Liver (tissue), 9 donors: ENCODE results near the gene MALAT1. TPM values are rescaled to one million over a fixed set of nuclear protein-coding genes. Genes with fewer than 3 reads are reported as not detected.
A peak's percentile ranks its signal among the peaks of the same experiment; 100 is the strongest.

Source experiments
- DNase-seq: peaks from one replicate; pipeline ENCODE4 v3.0.0-alpha.2; 2017; ENCODE audit warnings: low spot score
- H3K27ac ChIP-seq, 2 donors: one replicate each; pipeline ENCODE4 v1.7.0; 2013; ENCODE audit warnings: inconsistent platforms in 2 of 2, low read length in 2 of 2, control low read depth in 1 of 2, low read depth in 1 of 2, mild to moderate bottlenecking in 1 of 2
- H3K27me3 ChIP-seq, 4 donors: one replicate each; pipeline versions ENCODE4 v1.6.1 to v1.7.0; 2013; ENCODE audit warnings: low read length in 3 of 4, inconsistent platforms in 1 of 4, mild to moderate bottlenecking in 1 of 4, moderate library complexity in 1 of 4; ENCODE audit not compliant: control insufficient read depth in 4 of 4, insufficient read depth in 4 of 4
- H3K36me3 ChIP-seq, 4 donors: one replicate each; pipeline versions ENCODE4 v1.6.1 to v1.7.0; 2013; ENCODE audit warnings: low read length in 3 of 4, mild to moderate bottlenecking in 3 of 4, low read depth in 1 of 4, moderate library complexity in 1 of 4; ENCODE audit not compliant: control insufficient read depth in 4 of 4, insufficient read depth in 3 of 4
- H3K4me1 ChIP-seq, 4 donors: one replicate each; pipeline versions ENCODE4 v1.6.1 to v1.7.0; 2013; ENCODE audit warnings: low read length in 3 of 4, mild to moderate bottlenecking in 3 of 4, moderate library complexity in 1 of 4; ENCODE audit not compliant: control insufficient read depth in 4 of 4, insufficient read depth in 4 of 4
- H3K4me3 ChIP-seq, 3 donors: one replicate each; pipeline versions ENCODE4 v1.6.1 to v1.7.0; 2013; ENCODE audit warnings: low read length in 3 of 3, control low read depth in 1 of 3, low read depth in 1 of 3, mild to moderate bottlenecking in 1 of 3
- H3K9ac ChIP-seq, 2 donors: one replicate each; pipeline ENCODE4 v1.7.0; 2013; ENCODE audit warnings: low read length in 2 of 2, mild to moderate bottlenecking in 2 of 2, moderate library complexity in 2 of 2, control low read depth in 1 of 2, low read depth in 1 of 2
- H3K9me3 ChIP-seq, 4 donors: one replicate each; pipeline versions ENCODE4 v1.6.1 to v1.7.0; 2013; ENCODE audit warnings: low read length in 3 of 4; ENCODE audit not compliant: control insufficient read depth in 4 of 4
- ATF3 ChIP-seq: IDR thresholded peaks from 2 replicates; pipeline ENCODE4 v1.6.1; 2016; ENCODE audit warnings: antibody characterized with exemption
- CTCF ChIP-seq: fragments of 150-350 bp; IDR thresholded peaks from 2 replicates; pipeline ENCODE4 v1.5.1; 2017; ENCODE audit warnings: improper control_type of control experiment, low read depth, low read length; ENCODE audit not compliant: missing input control
- EGR1 ChIP-seq, 2 donors: IDR thresholded peaks; 2 replicates each; pipeline ENCODE4 v1.6.1; 2016 to 2018; ENCODE audit warnings: antibody characterized with exemption in 2 of 2, low read depth in 2 of 2
- FOXA1 ChIP-seq: IDR thresholded peaks from 2 replicates; pipeline ENCODE4 v1.6.1; 2016; ENCODE audit warnings: antibody characterized with exemption
- FOXA2 ChIP-seq: IDR thresholded peaks from 2 replicates; pipeline ENCODE4 v1.6.1; 2016; ENCODE audit warnings: antibody characterized with exemption
- GABPA ChIP-seq, 2 donors: IDR thresholded peaks in 1 of 2; conservative IDR thresholded peaks in 1 of 2; 2 replicates each; pipeline ENCODE4 v1.6.1; 2016; ENCODE audit warnings: antibody characterized with exemption in 2 of 2, mild to moderate bottlenecking in 1 of 2, moderate library complexity in 1 of 2
- HNF4A ChIP-seq, 2 donors: conservative IDR thresholded peaks; 2 replicates each; pipeline ENCODE4 v1.6.1; 2016; ENCODE audit warnings: antibody characterized with exemption in 2 of 2, mild to moderate bottlenecking in 2 of 2
- HNF4G ChIP-seq: IDR thresholded peaks from 2 replicates; pipeline ENCODE4 v1.6.1; 2016; ENCODE audit warnings: antibody characterized with exemption
- JUND ChIP-seq, 2 donors: IDR thresholded peaks; 2 replicates each; pipeline ENCODE4 v1.6.1; 2016; ENCODE audit warnings: antibody characterized with exemption in 2 of 2
- MAX ChIP-seq: IDR thresholded peaks from 2 replicates; pipeline ENCODE4 v1.6.1; 2016; ENCODE audit warnings: antibody characterized with exemption
- NR2F2 ChIP-seq: IDR thresholded peaks from 2 replicates; pipeline ENCODE4 v1.6.1; 2016; ENCODE audit warnings: antibody characterized with exemption
- RAD21 ChIP-seq, 2 donors: IDR thresholded peaks; 2 replicates each; pipeline ENCODE4 v1.6.1; 2016; ENCODE audit warnings: antibody characterized with exemption in 2 of 2, mild to moderate bottlenecking in 2 of 2
- REST ChIP-seq: IDR thresholded peaks from 2 replicates; pipeline ENCODE4 v1.6.1; 2016; ENCODE audit warnings: antibody characterized with exemption, mild to moderate bottlenecking
- RXRA ChIP-seq, 2 donors: IDR thresholded peaks; 2 replicates each; pipeline ENCODE4 v1.6.1; 2017 to 2018; ENCODE audit warnings: antibody characterized with exemption in 2 of 2, mild to moderate bottlenecking in 1 of 2
- SP1 ChIP-seq: IDR thresholded peaks from 2 replicates; pipeline ENCODE4 v1.6.1; 2018; ENCODE audit warnings: antibody characterized with exemption, mild to moderate bottlenecking
- TAF1 ChIP-seq: conservative IDR thresholded peaks from 2 replicates; pipeline ENCODE4 v1.6.1; 2016; ENCODE audit warnings: antibody characterized with exemption, mild to moderate bottlenecking
- YY1 ChIP-seq: IDR thresholded peaks from 2 replicates; pipeline ENCODE4 v1.6.1; 2016; ENCODE audit warnings: antibody characterized with exemption, mild to moderate bottlenecking
- WGBS: extraction: QIAGEN DNeasy Blood & Tissue Kit; methylation state at CpG from one replicate; pipeline ENCODE4 v1.1.7; 2013; 5-methylcytosine and 5-hydroxymethylcytosine counted together
- polyA plus RNA-seq, 2 donors: library from polyadenylated mRNA; stranded (reverse) in 1 of 2; unstranded in 1 of 2; fragments of 200-250 nt in 1 of 2; fragments of >200 nt in 1 of 2; fragmentation: Nextera tagmentation in 1 of 2; extraction: Ambion mirVana in 1 of 2; gene quantifications; one replicate each; pipeline versions ENCODE4 v1.2.1 to v1.2.3, GENCODE V29; 2013 to 2015
- total RNA-seq, 2 donors: library from RNA; depleted of rRNA; stranded (reverse); fragments of >200 nt; gene quantifications; one replicate each; pipeline ENCODE4 v1.2.3, GENCODE V29; 2014
- donor health status: healthy.
- donor health status: healthy.
- donor health status: healthy.
- donor health status: healthy.
- donor health status: healthy.

MALAT1 gene
- total and polyA plus RNA-seq, 4 donors, result 11.9 to 8,306 (median 3,778) TPM

GRCh38 chr11:65476632-65477148 lies 22.2 kb upstream of the MALAT1 start:
- Histone ChIP-seq H3K27me3 (no peaks in the 10 kb centered on the region), H3K9me3 (no peaks in the 10 kb centered on the region), H3K4me1 (peaks cover 7 to 29% (median 20%) of the 10 kb centered on the region in 4 donors), H3K9ac (peak overlapping the region; percentile 87 to 100), H3K4me3 (peak overlapping the region; percentile 71 to 99 (median 73)), H3K36me3 (no peaks in the 10 kb centered on the region), H3K27ac (peak overlapping the region; percentile 98 to 100)
- DNase-seq, result no peak
- 7% methylated on average over 10 of the region's 10 CpGs for WGBS
- TF ChIP-seq TAF1 (no peak), ATF3 (no peak), HNF4A (conservative IDR thresholded peaks at IDR 0.05) (peak in 1 of 2 donors; percentile 69), MAX (no peak), HNF4G (no peak), FOXA1 (no peak), EGR1 (IDR thresholded peaks at IDR 0.05; ENCODE audit: low read depth in 2 of 2) (no peak), FOXA2 (no peak), YY1 (peak; percentile 86), REST (peak; percentile 60), SP1 (no peak), RXRA (IDR thresholded peaks at IDR 0.05) (peak in 1 of 2 donors; percentile 54), NR2F2 (no peak), CTCF (no peak)

DNA sequence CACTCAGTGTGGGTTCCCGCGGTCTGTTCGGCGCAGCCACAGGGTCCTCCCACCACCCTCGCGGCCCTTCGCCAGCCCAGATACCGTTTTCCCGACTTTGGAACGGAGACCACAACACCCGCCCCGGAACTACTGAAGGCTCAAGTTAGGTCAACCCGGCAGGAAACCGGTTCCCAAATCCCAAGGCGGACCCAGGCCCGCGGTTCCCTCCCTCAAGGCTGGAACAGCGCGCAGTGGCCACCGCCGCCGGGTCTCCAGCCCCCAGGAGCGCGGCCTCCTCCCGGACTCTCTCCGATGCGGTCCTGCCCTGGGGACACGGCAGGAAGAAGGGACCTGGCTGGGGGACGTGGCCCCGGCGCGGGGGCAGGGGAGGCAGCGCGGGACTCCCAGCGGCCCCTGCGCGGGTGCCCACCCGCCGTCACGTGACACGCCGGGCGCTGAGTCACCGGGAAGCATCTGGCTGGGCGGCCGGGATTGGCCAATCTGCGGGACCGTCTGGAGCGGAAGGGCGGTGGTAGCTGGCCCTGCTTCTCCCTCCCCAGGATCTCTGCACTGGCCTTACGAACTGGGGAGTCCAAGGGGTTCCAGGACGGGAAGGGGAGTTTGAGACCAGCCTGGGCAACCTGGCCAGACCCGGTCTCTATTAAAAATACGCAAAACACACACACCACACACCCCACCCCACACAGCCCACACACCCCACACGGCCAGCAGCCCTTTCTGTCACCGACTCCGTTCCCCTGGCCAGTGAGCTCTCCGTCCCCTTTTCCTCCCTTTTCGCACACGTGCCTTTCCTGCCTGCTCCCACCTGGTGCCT lies 21.5 kb upstream of the MALAT1 start:
- Histone ChIP-seq H3K27me3 (no peaks in the 10 kb centered on the region), H3K4me3 (peak overlapping the region; percentile 71 to 99 (median 73)), H3K36me3 (no peaks in the 10 kb centered on the region), H3K4me1 (peaks cover 7 to 27% (median 20%) of the 10 kb centered on the region in 4 donors), H3K27ac (peak overlapping the region; percentile 98 to 100), H3K9ac (peak overlapping the region; percentile 87 to 100), H3K9me3 (no peaks in the 10 kb centered on the region)
- peak; percentile 96 for DNase-seq
- WGBS, result under 1% methylated on average over 60 of the region's 60 CpGs
- TF ChIP-seq TAF1 (peak; percentile 65), GABPA (IDR thresholded peaks at IDR 0.05 in 1 of 2, conservative IDR thresholded peaks at IDR 0.05 in 1 of 2) (peak in 1 of 2 donors; percentile 73), JUND (IDR thresholded peaks at IDR 0.05) (peak; percentile 83 to 94), RAD21 (IDR thresholded peaks at IDR 0.05) (peak in 1 of 2 donors; percentile 37), REST (peak; percentile 87), HNF4A (conservative IDR thresholded peaks at IDR 0.05) (peak in 1 of 2 donors; percentile 71), EGR1 (IDR thresholded peaks at IDR 0.05; ENCODE audit: low read depth in 2 of 2) (peak in 1 of 2 donors; percentile 68), FOXA2 (no peak), SP1 (no peak), YY1 (peak; percentile 75), HNF4G (no peak), CTCF (no peak)
